Small intestine (tissue), 7 donors: ENCODE data around the gene C11orf58. TPM values are rescaled to one million over a fixed set of nuclear protein-coding genes. Genes with fewer than 3 reads are reported as not detected.

Experiments used
- DNase-seq, 2 donors: peaks; one replicate each; pipeline versions ENCODE4 v3.0.0 to v3.0.0-alpha.2; 2013
- FAIRE-seq: peaks from 2 replicates; lab custom pipeline; 2012; peaks lifted over from hg19 to GRCh38; lab: Jason Lieb, UNC
- H3K27ac ChIP-seq, 3 donors: one replicate each; pipeline ENCODE4 v1.5.1; 2013; ENCODE audit warnings: low read length in 2 of 3, mild to moderate bottlenecking in 2 of 3, control low read depth in 1 of 3, inconsistent platforms in 1 of 3, low read depth in 1 of 3, moderate library complexity in 1 of 3
- H3K27me3 ChIP-seq, 3 donors: one replicate each; pipeline ENCODE4 v1.6.1; 2013; ENCODE audit warnings: low read length in 3 of 3, inconsistent platforms in 1 of 3; ENCODE audit not compliant: control insufficient read depth in 3 of 3, insufficient read depth in 3 of 3
- H3K36me3 ChIP-seq, 3 donors: one replicate each; pipeline ENCODE4 v1.6.1; 2013; ENCODE audit warnings: low read length in 3 of 3, inconsistent platforms in 1 of 3, low read depth in 1 of 3, mild to moderate bottlenecking in 1 of 3, moderate library complexity in 1 of 3; ENCODE audit not compliant: control insufficient read depth in 3 of 3, insufficient read depth in 2 of 3
- H3K4me1 ChIP-seq, 3 donors: one replicate each; pipeline ENCODE4 v1.6.1; 2013; ENCODE audit warnings: low read length in 2 of 3, inconsistent platforms in 1 of 3, low read depth in 1 of 3, mild to moderate bottlenecking in 1 of 3, moderate library complexity in 1 of 3; ENCODE audit not compliant: control insufficient read depth in 3 of 3, insufficient read depth in 2 of 3
- H3K4me3 ChIP-seq, 3 donors: one replicate each; pipeline ENCODE4 v1.5.1; 2013; ENCODE audit warnings: low read length in 3 of 3, control low read depth in 1 of 3, inconsistent platforms in 1 of 3, low read depth in 1 of 3, mild to moderate bottlenecking in 1 of 3, moderate library complexity in 1 of 3
- H3K9me3 ChIP-seq, 2 donors: one replicate each; pipeline ENCODE4 v1.6.1; 2013; ENCODE audit warnings: low read depth in 1 of 2, low read length in 1 of 2; ENCODE audit not compliant: control insufficient read depth in 2 of 2, insufficient read depth in 1 of 2
- WGBS, 3 donors: extraction: QIAGEN DNeasy Blood & Tissue Kit; methylation state at CpG; one replicate each; pipeline ENCODE4 v1.1.7; 2013; 5-methylcytosine and 5-hydroxymethylcytosine counted together
- polyA plus RNA-seq, 4 donors: library from polyadenylated mRNA; stranded (reverse) in 3 of 4; unstranded in 1 of 4; fragments of 200-250 nt in 3 of 4; fragments of 120-200 nt in 1 of 4; gene quantifications; one replicate each; pipeline versions ENCODE4 v1.2.1 to v1.2.3, GENCODE V29; 2013
- donor health status: healthy with polysubstance abuse.
- donor health status: control.
- donor health status: control.
- donor health status: Bipolar disorder and iron deficiency.
- donor health status: healthy.

C11orf58 gene
- polyA plus RNA-seq, 4 donors = 50.8 to 150 (median 99.5) TPM

- Histone ChIP-seq H3K36me3 (peaks cover under 1 to 54% (median 17%) of the 10 kb centered on the region in 3 donors), H3K27ac (peak overlapping the region in 1 of 3 donors; percentile 14), H3K27me3 (no peaks in the 10 kb centered on the region), H3K4me3 (no peak overlapping the region), H3K9me3 (no peaks in the 10 kb centered on the region), H3K4me1 (peaks cover 5 to 11% (median 10%) of the 10 kb centered on the region in 3 donors)
- 75 to 88% (median 79%) methylated on average over 8 of the region's 8 CpGs for WGBS, 3 donors
- FAIRE-seq (no peak), DNase-seq (no peak)
Observed at GRCh38 chr11:16805938-16806337, 67.5 kb downstream of the C11orf58 start.

GRCh38 chr11:16806791-16807190, 68.3 kb downstream of the C11orf58 start:
- Histone ChIP-seq H3K27me3 (no peaks in the 10 kb centered on the region), H3K27ac (peak overlapping the region in 1 of 3 donors; percentile 28), H3K4me1 (peaks cover 5 to 11% (median 10%) of the 10 kb centered on the region in 3 donors), H3K4me3 (no peak overlapping the region), H3K9me3 (no peaks in the 10 kb centered on the region), H3K36me3 (peaks cover 0 to 53% (median 17%) of the 10 kb centered on the region in 3 donors)
- FAIRE-seq (no peak), DNase-seq (no peak)
- WGBS, 3 donors = 68 to 80% (median 70%) methylated on average over 11 of the region's 11 CpGs

- H3K36me3 ChIP-seq = peaks cover 0 to 51% (median 14%) of the 10 kb centered on the region in 3 donors
- WGBS, 3 donors = 57 to 82% (median 65%) methylated on average over 3 of the region's 3 CpGs
Observed at GRCh38 chr11:16807306-16807705, 68.9 kb downstream of the C11orf58 start.

More at GRCh38 chr11:16807306-16807705, 68.9 kb downstream of the C11orf58 start:
- H3K4me3 ChIP-seq = no peak overlapping the region
- DNase-seq (no peak), FAIRE-seq (no peak)
- H3K4me1 ChIP-seq = peaks cover 5 to 11% (median 10%) of the 10 kb centered on the region in 3 donors
- H3K9me3 ChIP-seq = no peaks in the 10 kb centered on the region
- H3K27ac ChIP-seq = peak overlapping the region in 1 of 3 donors; percentile 28
- no peaks in the 10 kb centered on the region for H3K27me3 ChIP-seq
